Measurements from ENCODE around the gene SNPH. TPM values are rescaled to one million over a fixed set of nuclear protein-coding genes. Genes with fewer than 3 reads are reported as not detected.

Gene SNPH
- total and polyA plus RNA-seq, 2 of the 8 experiments (the other 6 are each of a cell fraction or from before 2014, with no cell fraction given), result 0.98 to 4.9 TPM

- Histone ChIP-seq H4K8ac (ENCODE audit: extremely low read depth, insufficient read depth, low read length) (no peak overlapping the region), H3K4me2 (ENCODE audit: insufficient read depth in 1 of 2, low read depth in 2 of 2, low read length in 2 of 2) (peak overlapping the region; percentile 71 to 92), H3K23me2 (ENCODE audit: low read depth, low read length) (peaks cover 4% of the 10 kb centered on the region; the same call in 1 of the 2 replicates), H3K23ac (ENCODE audit: insufficient read length) (no peak overlapping the region), H3K4me3 (ENCODE audit: extremely low read depth in 1 of 4, insufficient read depth in 2 of 4, low read depth in 3 of 4, low read length in 4 of 4) (peak overlapping the region; percentile 55 to 88 (median 72)), H3K14ac (ENCODE audit: insufficient read length) (no peak overlapping the region), H3K4ac (replicated peaks; ENCODE audit: insufficient read length, low read depth, low read length) (no peak overlapping the region), H3K18ac (ENCODE audit: extremely low read depth, low read length) (no peak overlapping the region), H2BK12ac (ENCODE audit: low read depth, low read length) (no peak overlapping the region), H4K5ac (ENCODE audit: insufficient read length, low read depth, low read length) (peak overlapping the region; percentile 7), H3K79me1 (ENCODE audit: low read depth, low read length) (no peaks in the 10 kb centered on the region), H3K27me3 (replicated peaks in 1 of 4; ENCODE audit: control insufficient read depth in 3 of 4, extremely low read depth in 1 of 4, insufficient read depth in 3 of 4, low read length in 3 of 4) (peaks cover 0 to 1% (median 0%) of the 10 kb centered on the region in 4 experiments; a peak in 2 of 7 replicates), H3K36me3 (ENCODE audit: control insufficient read depth in 2 of 4, insufficient read depth in 4 of 4, low read length in 3 of 4) (no peaks in the 10 kb centered on the region), H2BK15ac (ENCODE audit: low read length) (no peak overlapping the region), H2AFZ (ENCODE audit: low read length) (peak overlapping the region; percentile 79), H3K4me1 (replicated peaks in 1 of 4; ENCODE audit: control insufficient read depth in 3 of 4, insufficient read depth in 4 of 4, low read length in 3 of 4) (peaks cover 0 to 13% (median 1%) of the 10 kb centered on the region in 4 experiments; a peak in 4 of 7 replicates), H3K9ac (replicated peaks in 1 of 4; ENCODE audit: extremely low read depth in 1 of 4, low read depth in 3 of 4, low read length in 3 of 4) (no peak overlapping the region; a peak in 1 of 7 replicates), H4K91ac (replicated peaks; ENCODE audit: insufficient read length, low read length) (peak overlapping the region; percentile 84), H4K20me1 (replicated peaks in 1 of 2; ENCODE audit: control insufficient read depth in 1 of 2, insufficient read depth in 2 of 2, low read length in 2 of 2) (no peaks in the 10 kb centered on the region), H3K56ac (replicated peaks; ENCODE audit: insufficient read length, low read depth, low read length) (no peak overlapping the region), H2BK20ac (ENCODE audit: low read length) (no peak overlapping the region), H3K9me3 (ENCODE audit: insufficient read depth in 2 of 2, low read depth in 1 of 2, low read length in 1 of 2) (no peaks in the 10 kb centered on the region), H2BK5ac (ENCODE audit: low read depth, low read length) (no peak overlapping the region), H3K79me2 (ENCODE audit: control insufficient read depth in 1 of 2, insufficient read depth in 2 of 2, low read length in 2 of 2) (no peaks in the 10 kb centered on the region), H2BK120ac (replicated peaks; ENCODE audit: low read depth, low read length) (no peak overlapping the region), H2AK5ac (ENCODE audit: low read depth, low read length) (no peak overlapping the region), H3K27ac (ENCODE audit: low read depth, low read length) (no peak overlapping the region)
- DNase-seq (ENCODE audit: low read depth in 1 of 2, low spot score in 2 of 2) (no peak), FAIRE-seq (no peak)
- WGBS, 2 experiments (ENCODE audit: extremely low coverage in 1 of 2, insufficient coverage in 1 of 2, insufficient read length in 1 of 2, insufficient replicate concordance in 2 of 2, low coverage in 1 of 2, low lambda C conversion rate in 2 of 2, missing lambda C conversion rate in 1 of 2), result 4% methylated on average over 10 of the region's 10 CpGs; no CpG with 5 or more reads in 1 of the 2 experiments
- ChIA-PET POLR2A (ENCODE audit: partially characterized antibody) (interaction anchor here (0.8 to 1.2 kb wide), 2 partner anchors 9 to 200 kb away, joined by 3 to 4 read pairs; no protein-coding TSS in a partner anchor), CTCF (ENCODE audit: partially characterized antibody) (interaction anchor here (1.0 to 1.5 kb wide), 3 partner anchors 18 to 171 kb away, joined by 3 to 7 read pairs (median 3); no protein-coding TSS in a partner anchor)
- peak; percentile 97 for TF ChIP-seq KDM1A (IDR thresholded peaks at IDR 0.05; ENCODE audit: borderline replicate concordance, low read length)
- no peak for TF ChIP-seq ASH2L (IDR thresholded peaks at IDR 0.05; ENCODE audit: low read length)
- no peak for TF ChIP-seq ATF2 (IDR thresholded peaks at IDR 0.05; ENCODE audit: low read length)
- TF ChIP-seq MAX (IDR thresholded peaks at IDR 0.05), result peak; percentile 36; the same call in 1 of the 2 replicates
- TF ChIP-seq RAD21 (IDR thresholded peaks at IDR 0.05 in 1 of 2, conservative IDR thresholded peaks at IDR 0.05 in 1 of 2; ENCODE audit: low read depth in 2 of 2, low read length in 2 of 2), result no peak
- TF ChIP-seq NANOG (IDR thresholded peaks at IDR 0.05; ENCODE audit: insufficient read depth, low read depth, low read length, poor library complexity, severe bottlenecking), result no peak
- TF ChIP-seq POU5F1 (IDR thresholded peaks at IDR 0.05; ENCODE audit: low read depth, low read length), result no peak
- no peak for TF ChIP-seq EGR1 (IDR thresholded peaks at IDR 0.05; ENCODE audit: borderline replicate concordance, low read depth, low read length)
- TF ChIP-seq SIX5 (IDR thresholded peaks at IDR 0.05; ENCODE audit: low read depth, low read length), result no peak
- no peak for TF ChIP-seq TBP (IDR thresholded peaks at IDR 0.05; ENCODE audit: low read depth, low read length)
- TF ChIP-seq HDAC6 (IDR thresholded peaks at IDR 0.05; ENCODE audit: low read depth, low read length), result no peak
- no peak for TF ChIP-seq EZH2 (IDR thresholded peaks at IDR 0.05; ENCODE audit: low read depth, low read length, severe bottlenecking)
Measured at GRCh38 chr20:1265916-1266166, 253 bp upstream of the SNPH start.

Data from H1 (cell line).